H9 (cell line): Measurements from ENCODE around the gene LTB4R. TPM values are rescaled to one million over a fixed set of nuclear protein-coding genes. Genes with fewer than 3 reads are reported as not detected.

Experiments used
- DNase-seq: peaks from one replicate; pipeline ENCODE4 v3.0.0-alpha.2; 2017
- H2AFZ ChIP-seq: one replicate; pipeline ENCODE4 v1.6.1; 2013; ENCODE audit warnings: mild to moderate bottlenecking, low read length, control low read depth, moderate library complexity
- H2AK5ac ChIP-seq: 2 replicates; pipeline ENCODE4 v1.6.1; 2013; ENCODE audit warnings: low read length, control low read depth, mixed read lengths; ENCODE audit not compliant: insufficient read length
- H2BK120ac ChIP-seq: one replicate; pipeline ENCODE4 v1.6.1; 2013; ENCODE audit warnings: low read depth, mild to moderate bottlenecking, low read length, control low read depth, inconsistent platforms; ENCODE audit not compliant: poor library complexity, severe bottlenecking
- H2BK12ac ChIP-seq: 2 replicates; pipeline ENCODE4 v1.6.1; 2013; ENCODE audit warnings: low read length, control low read depth, mixed read lengths, low read depth; ENCODE audit not compliant: insufficient read length
- H2BK15ac ChIP-seq: 2 replicates; pipeline ENCODE4 v1.6.1; 2013; ENCODE audit warnings: low read depth, low read length, control low read depth
- H2BK20ac ChIP-seq: one replicate; pipeline ENCODE4 v1.6.1; 2013; ENCODE audit warnings: low read depth, mild to moderate bottlenecking, low read length, control low read depth, inconsistent platforms; ENCODE audit not compliant: poor library complexity, severe bottlenecking
- H2BK5ac ChIP-seq: 2 replicates; pipeline ENCODE4 v1.6.1; 2013; ENCODE audit warnings: low read length, control low read depth, mixed read lengths; ENCODE audit not compliant: insufficient read length
- H3K14ac ChIP-seq: 2 replicates; pipeline ENCODE4 v1.6.1; 2013; ENCODE audit warnings: low read length, control low read depth; ENCODE audit not compliant: insufficient read depth
- H3K18ac ChIP-seq: 2 replicates; pipeline ENCODE4 v1.6.1; 2013; ENCODE audit warnings: low read depth, mild to moderate bottlenecking, mixed read lengths, low read length, control low read depth; ENCODE audit not compliant: insufficient read length
- H3K23ac ChIP-seq: 2 replicates; pipeline ENCODE4 v1.6.1; 2013; ENCODE audit warnings: low read length, control low read depth, mixed read lengths, low read depth; ENCODE audit not compliant: insufficient read length
- H3K23me2 ChIP-seq: 2 replicates; pipeline ENCODE4 v1.6.1; 2013; ENCODE audit warnings: low read depth, mild to moderate bottlenecking, mixed read lengths, low read length, control low read depth; ENCODE audit not compliant: insufficient read length, poor library complexity, severe bottlenecking
- H3K27ac ChIP-seq: 2 replicates; pipeline ENCODE4 v1.5.1; 2013; ENCODE audit warnings: low read length, control low read depth, mixed read lengths, low read depth; ENCODE audit not compliant: insufficient read length
- H3K27me3 ChIP-seq: 2 replicates; pipeline ENCODE4 v1.6.1; 2013; ENCODE audit warnings: low read length, control low read depth, inconsistent platforms; ENCODE audit not compliant: insufficient read depth
- H3K4ac ChIP-seq: 2 replicates; pipeline ENCODE4 v1.6.1; 2013; ENCODE audit warnings: low read depth, mild to moderate bottlenecking, control low read depth, inconsistent platforms, low read length, moderate library complexity
- H3K4me1 ChIP-seq: 2 replicates; pipeline ENCODE4 v1.6.1; 2013; ENCODE audit warnings: low read length, control low read depth, inconsistent platforms; ENCODE audit not compliant: insufficient read depth
- H3K4me2 ChIP-seq: 2 replicates; pipeline ENCODE4 v1.6.1; 2013; ENCODE audit warnings: low read length, control low read depth, mixed read lengths; ENCODE audit not compliant: insufficient read length, insufficient read depth
- H3K56ac ChIP-seq: 2 replicates; pipeline ENCODE4 v1.6.1; 2013; ENCODE audit warnings: low read depth, mild to moderate bottlenecking, mixed read lengths, low read length, control low read depth; ENCODE audit not compliant: insufficient read length
- H3K79me1 ChIP-seq: 2 replicates; pipeline ENCODE4 v1.6.1; 2013; ENCODE audit warnings: low read depth, mild to moderate bottlenecking, moderate library complexity, low read length, control low read depth, inconsistent platforms; ENCODE audit not compliant: insufficient read depth, poor library complexity, severe bottlenecking
- H3K79me2 ChIP-seq: 2 replicates; pipeline ENCODE4 v1.6.1; 2013; ENCODE audit warnings: low read length, control low read depth, inconsistent platforms; ENCODE audit not compliant: insufficient read depth
- H3K9ac ChIP-seq: 2 replicates; pipeline ENCODE4 v1.6.1; 2013; ENCODE audit warnings: low read length, control low read depth, mixed read lengths; ENCODE audit not compliant: insufficient read length; ENCODE audit errors: extremely low read depth
- H3K9me3 ChIP-seq: one replicate; pipeline ENCODE4 v1.6.1; 2013; ENCODE audit warnings: low read depth, low read length, inconsistent platforms; ENCODE audit not compliant: control insufficient read depth
- H3T11ph ChIP-seq: one replicate; pipeline ENCODE4 v1.6.1; 2013; ENCODE audit warnings: mild to moderate bottlenecking, low read length, control low read depth, inconsistent platforms
- H4K20me1 ChIP-seq: one replicate; pipeline ENCODE4 v1.6.1; 2013; ENCODE audit not compliant: control insufficient read depth, insufficient read length, insufficient read depth
- H4K5ac ChIP-seq: 2 replicates; pipeline ENCODE4 v1.6.1; 2013; ENCODE audit warnings: low read depth, mild to moderate bottlenecking, mixed read lengths, low read length, control low read depth; ENCODE audit not compliant: insufficient read length
- H4K8ac ChIP-seq: replicated peaks from 2 replicates; pipeline ENCODE4 v1.6.1; 2013; ENCODE audit warnings: low read length, control low read depth, mixed read lengths, low read depth; ENCODE audit not compliant: insufficient read length
- H4K91ac ChIP-seq: 2 replicates; pipeline ENCODE4 v1.6.1; 2013; ENCODE audit warnings: low read depth, mild to moderate bottlenecking, moderate library complexity, mixed read lengths, low read length, control low read depth; ENCODE audit not compliant: insufficient read length
- H3K27ac Mint-ChIP-seq, 3 experiments: 2 replicates in 2 of 3; 3 replicates in 1 of 3; pipeline ENCODE4 v1.8.0; 2020 to 2021; ENCODE audit warnings: mixed read lengths in 3 of 3, mild to moderate bottlenecking in 1 of 3, moderate library complexity in 1 of 3
- H3K27me3 Mint-ChIP-seq: 2 replicates; pipeline ENCODE4 v1.8.0; 2021; ENCODE audit warnings: low read depth, mild to moderate bottlenecking, moderate library complexity, mixed read lengths
- H3K36me3 Mint-ChIP-seq, 3 experiments: 2 replicates in 2 of 3; 3 replicates in 1 of 3; pipeline ENCODE4 v1.8.0; 2020 to 2021; ENCODE audit warnings: low read depth in 3 of 3, mixed read lengths in 3 of 3; ENCODE audit not compliant: insufficient read depth in 1 of 3
- H3K4me1 Mint-ChIP-seq, 2 experiments: 2 replicates each; pipeline ENCODE4 v1.8.0; 2020; ENCODE audit warnings: mixed read lengths in 2 of 2
- H3K4me3 Mint-ChIP-seq, 2 experiments: 2 replicates in 1 of 2; 3 replicates in 1 of 2; pipeline ENCODE4 v1.8.0; 2020 to 2021; ENCODE audit warnings: mild to moderate bottlenecking in 2 of 2, mixed read lengths in 2 of 2, moderate library complexity in 1 of 2
- H3K9me3 Mint-ChIP-seq, 2 experiments: 2 replicates in 1 of 2; 3 replicates in 1 of 2; pipeline ENCODE4 v1.8.0; 2020; ENCODE audit warnings: mild to moderate bottlenecking in 2 of 2, mixed read lengths in 2 of 2, moderate library complexity in 1 of 2
- CTCF ChIP-seq: fragments of 200-600 bp; sonication (generic); conservative IDR thresholded peaks from 3 replicates; pipeline ENCODE4 v1.8.0; 2021; ENCODE audit warnings: antibody characterized with exemption, mild to moderate bottlenecking
- WGBS: extraction: QIAGEN DNeasy Blood & Tissue Kit; methylation state at CpG from one replicate; pipeline ENCODE4 v1.1.7; 2013; ENCODE audit warnings: missing lambda C conversion rate, low lambda C conversion rate, mixed read lengths; ENCODE audit not compliant: insufficient read length; ENCODE audit errors: extremely low coverage; 5-methylcytosine and 5-hydroxymethylcytosine counted together
- total RNA-seq: library from RNA; stranded (reverse); gene quantifications from 2 replicates; pipeline ENCODE4 v1.2.1, GENCODE V29; 2021

LTB4R gene
- total RNA-seq, 1 experiment from 2014 or later = 8.9 TPM

- Histone ChIP-seq H2BK20ac (no peak overlapping the region), H2BK15ac (no peak overlapping the region), H3K79me1 (no peaks in the 10 kb centered on the region), H2AK5ac (no peak overlapping the region), H3T11ph (no peak overlapping the region), H3K79me2 (no peaks in the 10 kb centered on the region), H2BK5ac (no peak overlapping the region), H3K18ac (no peak overlapping the region), H3K56ac (no peak overlapping the region), H3K9ac (no peak overlapping the region), H3K14ac (no peak overlapping the region; the same call in 1 of the 2 replicates), H2BK12ac (no peak overlapping the region), H4K8ac (no peak overlapping the region), H3K4me2 (no peak overlapping the region), H3K27me3 (no peaks in the 10 kb centered on the region), H4K91ac (no peak overlapping the region), H2AFZ (no peak overlapping the region), H3K27ac (no peak overlapping the region), H2BK120ac (no peak overlapping the region), H3K9me3 (no peaks in the 10 kb centered on the region), H3K4ac (no peak overlapping the region), H4K20me1 (no peaks in the 10 kb centered on the region), H3K23me2 (peaks cover 6% of the 10 kb centered on the region), H3K23ac (no peak overlapping the region), H4K5ac (no peak overlapping the region), H3K4me1 (no peaks in the 10 kb centered on the region)
- Mint-ChIP-seq H3K9me3 (no peaks in the 10 kb centered on the region), H3K36me3 (peaks cover 3 to 21% (median 14%) of the 10 kb centered on the region in 3 experiments; a peak in 5 of 7 replicates), H3K4me1 (peaks cover 0 to 5% of the 10 kb centered on the region in 2 experiments; a peak in 1 of 4 replicates), H3K27me3 (no peaks in the 10 kb centered on the region), H3K4me3 (no peak overlapping the region; a peak in 1 of 5 replicates), H3K27ac (peak overlapping the region in 1 of 3 experiments; percentile 64; a peak in 4 of 7 replicates)
- DNase-seq = no peak
- WGBS = no CpG with 5 or more reads among the region's 18 CpGs
- no peak for TF ChIP-seq CTCF
Observed at GRCh38 chr14:24266344-24267244, 44.7 kb upstream of the LTB4R start.
